MM.1S (cell line): ENCODE data around the gene NUMB.

ENCODE experiments used
- DNase-seq: peaks from one replicate; pipeline ENCODE4 v3.0.0-alpha.2; 2015
- H2AFZ ChIP-seq: fragments of 300-600 bp; sonication (generic); 2 replicates; pipeline ENCODE4 v1.6.0; 2016; ENCODE audit warnings: antibody characterized with exemption, low read length
- H3F3A ChIP-seq: fragments of 300-600 bp; sonication (generic); 2 replicates; pipeline ENCODE4 v1.6.1; 2016; ENCODE audit warnings: mild to moderate bottlenecking, antibody characterized with exemption, low read length, moderate library complexity, mixed read lengths; ENCODE audit not compliant: insufficient read depth
- H3K27ac ChIP-seq: fragments of 300-600 bp; sonication (generic); 2 replicates; pipeline ENCODE4 v1.5.1; 2016; ENCODE audit warnings: mild to moderate bottlenecking, low read length
- H3K27me3 ChIP-seq: fragments of 300-600 bp; sonication (generic); replicated peaks from 2 replicates; pipeline ENCODE4 v1.6.0; 2016; ENCODE audit warnings: low read length; ENCODE audit not compliant: insufficient read depth
- H3K36me3 ChIP-seq: fragments of 300-600 bp; sonication (generic); replicated peaks from 2 replicates; pipeline ENCODE4 v1.6.1; 2016; ENCODE audit warnings: mild to moderate bottlenecking, low read length, mixed read lengths; ENCODE audit not compliant: insufficient read depth
- H3K4me1 ChIP-seq: fragments of 300-600 bp; sonication (generic); 2 replicates; pipeline ENCODE4 v1.6.1; 2016; ENCODE audit warnings: low read length, mixed read lengths
- H3K4me2 ChIP-seq: fragments of 300-600 bp; sonication (generic); 2 replicates; pipeline ENCODE4 v1.6.0; 2016; ENCODE audit warnings: low read depth, low read length
- H3K4me3 ChIP-seq: fragments of 300-600 bp; sonication (generic); 2 replicates; pipeline ENCODE4 v1.5.1; 2016; ENCODE audit warnings: low read length, mixed read lengths
- H3K79me2 ChIP-seq: fragments of 300-600 bp; sonication (generic); 2 replicates; pipeline ENCODE4 v1.6.1; 2016; ENCODE audit warnings: mixed run types, low read length, mixed read lengths
- H3K9ac ChIP-seq: fragments of 300-600 bp; sonication (generic); 2 replicates; pipeline ENCODE4 v1.6.1; 2016; ENCODE audit warnings: low read length, mixed read lengths
- H3K9me2 ChIP-seq: fragments of 300-600 bp; sonication (generic); replicated peaks from 2 replicates; pipeline ENCODE4 v1.6.1; 2016; ENCODE audit warnings: mild to moderate bottlenecking, low read length, mixed read lengths; ENCODE audit not compliant: insufficient read depth
- H3K9me3 ChIP-seq: fragments of 300-600 bp; sonication (generic); replicated peaks from 2 replicates; pipeline ENCODE4 v1.6.1; 2016; ENCODE audit warnings: mild to moderate bottlenecking, low read length, mixed read lengths; ENCODE audit not compliant: insufficient read depth
- H4K20me1 ChIP-seq: fragments of 300-600 bp; sonication (generic); 2 replicates; pipeline ENCODE4 v1.6.1; 2016; ENCODE audit warnings: mild to moderate bottlenecking, low read length, moderate library complexity, mixed read lengths; ENCODE audit not compliant: insufficient read depth
- CTCF ChIP-seq: fragments of 300-600 bp; sonication (generic); IDR thresholded peaks from 2 replicates; pipeline ENCODE4 v1.5.1; 2016; ENCODE audit warnings: antibody characterized with exemption, low read length, mixed read lengths
- EZH2 ChIP-seq: fragments of 300-600 bp; sonication (generic); optimal IDR thresholded peaks from 2 replicates; pipeline ENCODE3; 2017; ENCODE audit warnings: low read depth, mild to moderate bottlenecking, antibody characterized with exemption, low read length, mixed read lengths
- EZH2phosphoT487 ChIP-seq: fragments of 300-600 bp; sonication (generic); IDR thresholded peaks from 2 replicates; pipeline ENCODE4 v1.6.1; 2018; ENCODE audit warnings: antibody characterized with exemption, low read length

Gene NUMB

GRCh38 chr14:73465823-73466532, 7.6 kb upstream of the NUMB start:
- no peaks in the 10 kb centered on the region for H3K36me3 ChIP-seq
- H3K4me3 ChIP-seq = no peak overlapping the region
- no peak for DNase-seq
- no peak overlapping the region for H3K4me2 ChIP-seq
- H3K4me1 ChIP-seq = no peaks in the 10 kb centered on the region
- H3K9me2 ChIP-seq = no peaks in the 10 kb centered on the region
- H3F3A ChIP-seq = no peaks in the 10 kb centered on the region
- no peaks in the 10 kb centered on the region for H3K79me2 ChIP-seq
- H3K27me3 ChIP-seq = no peaks in the 10 kb centered on the region
- TF ChIP-seq CTCF = no peak
- H3K9me3 ChIP-seq = no peaks in the 10 kb centered on the region
- no peak overlapping the region for H3K27ac ChIP-seq
- H4K20me1 ChIP-seq = no peaks in the 10 kb centered on the region
- no peak overlapping the region for H3K9ac ChIP-seq
- no peak overlapping the region for H2AFZ ChIP-seq

GRCh38 chr14:73463411-73463810, 5.1 kb upstream of the NUMB start:
- H3K4me2 ChIP-seq = no peak overlapping the region

GRCh38 chr14:73462815-73463214, 4.5 kb upstream of the NUMB start:
- H3K79me2 ChIP-seq = peaks cover 3% of the 10 kb centered on the region; the same call in 1 of the 2 replicates
- H3K27me3 ChIP-seq = no peaks in the 10 kb centered on the region
- no peaks in the 10 kb centered on the region for H4K20me1 ChIP-seq
- H3K4me2 ChIP-seq = no peak overlapping the region
- no peak overlapping the region for H2AFZ ChIP-seq
- H3K27ac ChIP-seq = no peak overlapping the region
- H3K9me2 ChIP-seq = no peaks in the 10 kb centered on the region
- no peak overlapping the region for H3K9ac ChIP-seq
- H3K9me3 ChIP-seq = no peaks in the 10 kb centered on the region
- H3K4me1 ChIP-seq = no peaks in the 10 kb centered on the region
- no peak for DNase-seq
- TF ChIP-seq EZH2phosphoT487 (no peak), EZH2 (no peak), CTCF (no peak)
- no peaks in the 10 kb centered on the region for H3F3A ChIP-seq
- no peak overlapping the region for H3K4me3 ChIP-seq
- H3K36me3 ChIP-seq = no peaks in the 10 kb centered on the region

More at GRCh38 chr14:73463411-73463810, 5.1 kb upstream of the NUMB start:
- H2AFZ ChIP-seq = no peak overlapping the region
- H3K9ac ChIP-seq = no peak overlapping the region
- no peaks in the 10 kb centered on the region for H3K9me2 ChIP-seq
- no peaks in the 10 kb centered on the region for H3K79me2 ChIP-seq
- no peaks in the 10 kb centered on the region for H3K36me3 ChIP-seq
- H3K4me3 ChIP-seq = no peak overlapping the region
- no peaks in the 10 kb centered on the region for H4K20me1 ChIP-seq
- H3K4me1 ChIP-seq = no peaks in the 10 kb centered on the region
- no peaks in the 10 kb centered on the region for H3K9me3 ChIP-seq
- TF ChIP-seq CTCF = no peak
- no peak for TF ChIP-seq EZH2phosphoT487
- TF ChIP-seq EZH2 = no peak
- DNase-seq = no peak
- no peaks in the 10 kb centered on the region for H3F3A ChIP-seq
- no peaks in the 10 kb centered on the region for H3K27me3 ChIP-seq
- no peak overlapping the region for H3K27ac ChIP-seq
